Ascending aorta (tissue), 2 donors: ENCODE data around the gene IFITM5. TPM values are rescaled to one million over a fixed set of nuclear protein-coding genes. Genes with fewer than 3 reads are reported as not detected.
"Not testable (repeated sequence)": the region's sequence is repeated elsewhere in the genome, so short reads cannot be mapped to it uniquely, and the experiment has no call there.

ENCODE experiments used
- DNase-seq, 2 donors: peaks; one replicate each; pipeline ENCODE4 v3.0.0-alpha.2; 2019; ENCODE audit warnings: low spot score in 2 of 2
- H3K27ac ChIP-seq, 2 donors: fragments of 200-600 bp; sonication (generic); one replicate each; pipeline ENCODE4 v1.5.1; 2016 to 2017; ENCODE audit warnings: mild to moderate bottlenecking in 1 of 2
- H3K27me3 ChIP-seq: fragments of 200-600 bp; sonication (generic); one replicate; pipeline ENCODE4 v1.5.1; 2017
- H3K36me3 ChIP-seq, 2 donors: fragments of 200-600 bp; sonication (generic); one replicate each; pipeline ENCODE4 v1.5.1; 2016
- H3K4me1 ChIP-seq, 2 donors: fragments of 200-600 bp; sonication (generic); one replicate each; pipeline ENCODE4 v1.5.1; 2016 to 2017; ENCODE audit warnings: mild to moderate bottlenecking in 1 of 2
- H3K4me3 ChIP-seq, 2 donors: fragments of 200-600 bp; sonication (generic); one replicate each; pipeline ENCODE4 v1.5.1; 2016 to 2017; ENCODE audit warnings: mild to moderate bottlenecking in 1 of 2
- H3K9me3 ChIP-seq, 2 donors: fragments of 200-600 bp; sonication (generic); one replicate each; pipeline ENCODE4 v1.5.1; 2016
- CTCF ChIP-seq, 3 experiments: fragments of 200-600 bp in 2 of 3; fragments of 450-650 bp in 1 of 3; sonication (generic) in 2 of 3; IDR thresholded peaks; one replicate each; pipeline ENCODE4 v1.5.1; 2016 to 2019; ENCODE audit warnings: antibody characterized with exemption in 3 of 3, mild to moderate bottlenecking in 1 of 3, moderate library complexity in 1 of 3
- intact Hi-C: fragments of 100-400 bp; cut with DNase I; formaldehyde crosslinking; loops from one replicate; pipeline ENCODE4 v1.15.1; 2023
- total RNA-seq: library from RNA; depleted of rRNA; stranded (reverse); fragments of >200 nt; gene quantifications from one replicate; pipeline ENCODE4 v1.1.0, GENCODE V29; 2016

The IFITM5 gene
- total RNA-seq, 1 donor from 2014 or later: not detected

DNA sequence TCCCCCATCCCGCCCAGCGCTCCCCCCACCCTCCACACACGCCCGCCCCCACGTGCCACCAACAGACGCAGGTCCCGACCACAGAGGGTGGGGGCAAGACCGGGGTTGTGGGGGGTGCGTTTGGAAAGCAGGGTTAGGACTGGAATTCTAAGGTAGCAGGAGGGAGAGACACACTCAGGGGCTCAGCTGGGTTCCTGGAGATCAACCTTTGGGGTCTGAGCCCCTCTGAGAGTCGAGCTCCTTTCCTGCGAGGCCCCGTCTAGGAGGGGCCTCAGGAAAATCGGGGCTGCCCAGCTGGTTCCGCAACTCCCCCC lies 10.0 kb downstream of the IFITM5 start:
- intact Hi-C loops: loop anchor here (2.0 kb wide), 1 partner anchor 53 kb away; the partner anchor contains the start of genes PSMD13 and SIRT3
- H3K4me3 ChIP-seq: peak overlapping the region; percentile 69 to 97
- H3K9me3 ChIP-seq: no peaks in the 10 kb centered on the region
- H3K27ac ChIP-seq: peak overlapping the region; percentile 57 to 59
- H3K27me3 ChIP-seq: peaks cover 4% of the 10 kb centered on the region
- peak in 1 of 2 donors; percentile 62 for DNase-seq
- H3K4me1 ChIP-seq: peaks cover 8 to 14% of the 10 kb centered on the region in 2 donors
- TF ChIP-seq CTCF (IDR thresholded peaks at IDR 0.05): no peak
- H3K36me3 ChIP-seq: peaks cover 7 to 11% of the 10 kb centered on the region in 2 donors

DNA sequence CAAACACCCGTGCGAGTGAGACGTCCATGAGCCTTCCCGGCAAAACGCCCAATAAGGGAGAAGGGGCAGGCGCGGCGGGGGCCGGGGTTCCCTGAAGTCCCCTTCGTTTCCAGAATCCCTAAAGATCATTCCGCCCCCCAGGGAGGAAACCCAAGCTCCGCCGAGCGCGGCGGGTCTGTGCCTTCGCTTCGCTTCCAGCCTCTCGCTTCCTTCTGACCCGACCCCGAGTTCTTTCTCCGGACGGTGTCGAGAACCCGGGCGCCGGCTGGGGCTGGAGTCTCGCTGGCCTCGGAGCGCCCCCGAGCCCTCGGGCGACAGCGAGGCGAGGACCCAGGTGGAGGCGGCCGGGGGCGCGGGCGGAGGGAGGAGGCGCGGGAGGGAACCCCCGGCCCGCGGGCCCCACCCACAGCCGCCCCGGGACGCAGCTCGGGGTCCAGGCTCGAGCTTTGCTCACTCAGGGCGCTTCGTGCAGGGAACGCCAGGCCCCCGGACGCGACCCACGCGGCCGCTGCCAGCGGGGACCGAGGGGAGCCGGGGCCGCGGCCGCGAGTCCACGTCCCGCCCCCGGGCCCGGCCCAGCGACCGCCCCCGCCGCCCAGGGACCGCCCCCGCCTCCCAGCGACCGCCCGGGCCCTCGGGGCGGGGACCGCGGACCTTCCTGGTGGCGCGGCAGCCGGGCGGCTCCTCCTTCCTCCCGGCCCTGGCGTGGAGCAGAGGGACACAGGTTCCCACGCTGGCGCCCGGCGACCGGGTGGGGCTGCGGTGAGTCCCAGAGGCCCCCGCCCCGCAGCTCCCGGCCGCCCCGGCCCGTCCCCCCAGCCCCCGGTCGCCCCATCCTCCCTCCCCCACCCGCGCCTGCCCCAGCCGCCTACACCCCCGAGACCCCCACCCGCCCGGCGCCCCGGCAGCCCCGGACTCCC lies 10.6 kb downstream of the IFITM5 start, which contains the start of gene PGGHG:
Gene PGGHG, plus strand, starts transcription at position 649 of the 920 bp plus-strand sequence. CDS start 691 bp downstream, outside the sequence.
- intact Hi-C loops: loop anchor here (2.0 kb wide), 1 partner anchor 52 kb away; the partner anchor contains the start of genes PSMD13 and SIRT3
- Histone ChIP-seq H3K9me3 (no peaks in the 10 kb centered on the region), H3K4me3 (peak within 1 kb of the TSS; percentile 69 to 97), H3K36me3 (peaks cover under 1 to 5% of the 10 kb centered on the region in 2 donors), H3K27ac (peak within 1 kb of the TSS; percentile 57 to 59), H3K27me3 (peaks cover 4% of the 10 kb centered on the region), H3K4me1 (peaks cover 8 to 14% of the 10 kb centered on the region in 2 donors)
- no peak for TF ChIP-seq CTCF (IDR thresholded peaks at IDR 0.05)
- DNase-seq: peak in 1 of 2 donors; percentile 87

DNA sequence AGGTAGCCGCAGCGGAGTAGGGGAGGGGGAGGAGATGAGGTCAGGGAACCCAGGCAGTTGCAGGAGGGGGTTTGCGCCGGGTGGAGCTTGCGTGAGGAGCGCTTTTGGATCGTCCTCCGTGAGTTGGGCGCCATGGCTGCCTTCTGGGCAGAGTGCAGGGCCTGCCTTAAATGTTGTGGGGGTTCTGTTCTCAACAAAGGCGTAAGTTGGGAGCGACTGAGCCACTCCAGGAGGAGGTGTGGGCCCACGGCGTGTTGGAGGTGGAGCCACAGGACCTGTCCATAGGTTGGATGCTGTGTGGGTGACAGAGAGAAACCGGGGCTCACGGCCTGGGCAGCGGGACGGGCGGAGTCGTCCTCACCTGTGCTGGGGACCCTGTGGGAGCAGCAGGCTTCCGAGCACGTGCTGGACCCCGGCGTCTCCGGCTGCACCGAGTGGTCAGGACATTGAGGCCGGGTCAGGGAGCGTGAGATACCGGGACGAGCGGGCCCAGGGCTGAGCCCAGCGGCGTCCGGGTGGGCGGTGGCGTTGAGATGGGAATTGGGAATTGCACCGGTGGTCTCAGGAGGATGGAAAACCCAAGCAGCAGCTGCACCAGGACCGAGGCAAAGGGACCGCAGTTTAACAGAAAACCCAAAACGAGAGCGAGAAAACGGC lies 11.4 kb downstream of the IFITM5 start:
- peak overlapping the region; percentile 21 to 59 for H3K27ac ChIP-seq
- no peaks in the 10 kb centered on the region for H3K9me3 ChIP-seq

DNA sequence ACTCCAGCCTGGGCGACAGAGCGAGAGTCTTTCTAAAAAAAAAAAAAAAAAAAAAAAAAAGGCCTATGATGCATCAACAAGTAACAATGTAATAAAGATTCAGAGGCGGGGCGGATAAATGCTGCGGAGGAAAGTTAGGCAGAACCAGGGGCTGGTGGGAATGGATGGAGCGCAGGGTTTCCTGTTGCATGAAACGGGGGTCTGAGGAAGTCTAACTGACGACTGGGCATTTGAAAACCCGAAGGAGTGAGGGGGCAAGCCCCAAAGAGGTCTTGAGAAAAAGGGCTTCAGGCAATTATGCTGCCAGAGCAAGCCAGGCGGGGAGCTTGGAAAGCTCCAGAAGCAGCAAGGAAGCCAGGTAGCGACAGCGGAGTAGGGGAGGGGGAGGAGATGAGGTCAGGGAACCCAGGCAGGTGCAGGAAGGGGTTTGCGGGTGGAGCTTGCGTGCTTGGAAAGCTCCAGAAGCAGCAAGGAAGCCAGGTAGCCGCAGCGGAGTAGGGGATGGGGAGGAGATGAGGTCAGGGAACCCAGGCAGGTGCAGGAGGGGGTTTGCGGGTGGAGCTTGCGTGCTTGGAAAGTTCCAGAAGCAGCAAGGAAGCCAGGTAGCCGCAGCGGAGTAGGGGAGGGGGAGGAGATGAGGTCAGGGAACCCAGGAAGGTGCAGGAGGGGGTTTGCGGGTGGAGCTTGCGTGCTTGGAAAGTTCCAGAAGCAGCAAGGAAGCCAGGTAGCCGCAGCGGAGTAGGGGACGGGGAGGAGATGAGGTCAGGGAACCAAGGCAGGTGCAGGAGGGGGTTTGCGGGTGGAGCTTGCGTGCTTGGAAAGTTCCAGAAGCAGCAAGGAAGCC lies 12.1 kb downstream of the IFITM5 start:
- H3K27me3 ChIP-seq, H3K27ac ChIP-seq, intact Hi-C loops, H3K36me3 ChIP-seq, H3K9me3 ChIP-seq, H3K4me3 ChIP-seq: not testable (repeated sequence)
- peak in 1 of 2 donors; percentile 60 for DNase-seq
- peaks cover 8 to 14% of the 10 kb centered on the region in 2 donors for H3K4me1 ChIP-seq

More for the DNA sequence above, 11.4 kb downstream of the IFITM5 start:
- Histone ChIP-seq H3K4me3 (peak overlapping the region; percentile 69 to 97), H3K36me3 (no peaks in the 10 kb centered on the region), H3K27me3 (peaks cover 4% of the 10 kb centered on the region), H3K4me1 (peaks cover 8 to 14% of the 10 kb centered on the region in 2 donors)
- intact Hi-C loops: loop anchor here (2.0 kb wide), 1 partner anchor 51 kb away; the partner anchor contains the start of genes PSMD13 and SIRT3
- peak; percentile 7 to 66 for DNase-seq
- TF ChIP-seq CTCF (IDR thresholded peaks at IDR 0.05): no peak

DNA sequence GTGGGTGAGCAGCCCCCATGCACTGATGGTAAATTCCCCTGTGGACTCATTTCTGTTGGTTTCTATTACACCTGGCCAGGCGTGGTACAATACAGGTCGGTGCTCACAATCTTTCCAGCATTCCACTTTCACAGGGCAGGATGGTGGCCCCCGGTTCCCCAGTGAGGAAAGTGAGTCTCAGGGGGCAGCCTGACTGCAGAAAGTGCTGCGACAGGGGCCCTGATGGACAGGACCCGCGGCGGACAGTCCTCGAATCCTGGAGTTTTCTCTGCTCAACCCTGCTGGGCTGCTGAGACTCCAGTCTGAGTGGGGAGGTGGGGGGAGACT lies 13.5 kb downstream of the IFITM5 start:
- Histone ChIP-seq H3K4me3 (no peak overlapping the region), H3K27me3 (peaks cover 8% of the 10 kb centered on the region), H3K9me3 (no peaks in the 10 kb centered on the region), H3K36me3 (no peaks in the 10 kb centered on the region), H3K27ac (no peak overlapping the region), H3K4me1 (peaks cover 8 to 14% of the 10 kb centered on the region in 2 donors)
- no peak for TF ChIP-seq CTCF (IDR thresholded peaks at IDR 0.05)
- no peak for DNase-seq
- intact Hi-C loops: no loop called here
